ENCODE measurements around the gene PSMD13.
"Not testable (repeated sequence)": the region's sequence is repeated elsewhere in the genome, so short reads cannot be mapped to it uniquely, and the experiment has no call there.

The PSMD13 gene

GRCh38 chr11:250274-250673 lies 13.5 kb downstream of the PSMD13 start:
- DNase-seq (ENCODE audit: low read depth) = no peak

- DNase-seq (ENCODE audit: low read depth) = peak; percentile 70
These were observed 14.0 kb downstream of the PSMD13 start for GRCh38 chr11:250740-251299.

GRCh38 chr11:251550-251949 lies 14.8 kb downstream of the PSMD13 start:
- no peak for DNase-seq (ENCODE audit: low read depth)

GRCh38 chr11:252666-253065 lies 15.9 kb downstream of the PSMD13 start:
- DNase-seq (ENCODE audit: low read depth) = no peak

- no peak for DNase-seq (ENCODE audit: low read depth)
These were observed 16.5 kb downstream of the PSMD13 start for GRCh38 chr11:253160-253885.

- DNase-seq (ENCODE audit: low read depth) = no peak
These were observed 17.1 kb downstream of the PSMD13 start for GRCh38 chr11:253886-254270.

GRCh38 chr11:255176-255575 lies 18.4 kb downstream of the PSMD13 start:
- no peak for DNase-seq (ENCODE audit: low read depth)

- DNase-seq (ENCODE audit: low read depth) = no peak
These were observed 19.0 kb downstream of the PSMD13 start for GRCh38 chr11:255816-256215.

GRCh38 chr11:256952-257737 lies 20.4 kb downstream of the PSMD13 start:
- no peak for DNase-seq (ENCODE audit: low read depth)

GRCh38 chr11:257766-258493 lies 21.2 kb downstream of the PSMD13 start:
- DNase-seq (ENCODE audit: low read depth) = no peak

- no peak for DNase-seq (ENCODE audit: low read depth)
These were observed 22.6 kb downstream of the PSMD13 start for GRCh38 chr11:259413-259812.

GRCh38 chr11:261624-262023 lies 24.8 kb downstream of the PSMD13 start:
- no peak for DNase-seq (ENCODE audit: low read depth)

- no peak for DNase-seq (ENCODE audit: low read depth)
These were observed 30.1 kb downstream of the PSMD13 start for GRCh38 chr11:266676-267439.

- no peak for DNase-seq (ENCODE audit: low read depth)
These were observed 30.8 kb downstream of the PSMD13 start for GRCh38 chr11:267491-267994.

GRCh38 chr11:268716-269145 lies 32.0 kb downstream of the PSMD13 start:
- not testable (repeated sequence) for DNase-seq (ENCODE audit: low read depth)

GRCh38 chr11:269146-269890 lies 32.5 kb downstream of the PSMD13 start:
- peak; percentile 37 for DNase-seq (ENCODE audit: low read depth)

GRCh38 chr11:270451-271318 lies 33.9 kb downstream of the PSMD13 start:
- DNase-seq (ENCODE audit: low read depth) = no peak

GRCh38 chr11:271319-271715 lies 34.5 kb downstream of the PSMD13 start:
- no peak for DNase-seq (ENCODE audit: low read depth)

- no peak for DNase-seq (ENCODE audit: low read depth)
These were observed 35.6 kb downstream of the PSMD13 start for GRCh38 chr11:272195-272930.

Data from activated T-cell treated with anti-CD3 and anti-CD28 coated beads for 48 hours (primary cell).